Left lung (tissue), 10 donors: ENCODE results near the gene CATSPERZ. TPM values are rescaled to one million over a fixed set of nuclear protein-coding genes. Genes with fewer than 3 reads are reported as not detected.

Experiments
- ATAC-seq: fragments of 200-7000 bp; cut with Tn5 transposase; one replicate; pipeline ENCODE4 v1.9.1; 2020; ENCODE audit warnings: moderate library complexity
- DNase-seq, 4 donors: peaks; one replicate each; pipeline ENCODE4 v3.0.0-alpha.2; 2013 to 2020
- H3K27ac ChIP-seq, 2 donors: fragments of 200-600 bp; sonication (generic) in 1 of 2; one replicate each; pipeline versions ENCODE4 v1.5.0 to v1.8.0; 2020 to 2021
- H3K27me3 ChIP-seq, 2 donors: fragments of 200-600 bp; sonication (generic) in 1 of 2; one replicate each; pipeline versions ENCODE4 v1.5.0 to v1.8.0; 2020 to 2021
- H3K36me3 ChIP-seq, 2 donors: fragments of 200-600 bp; sonication (generic) in 1 of 2; one replicate each; pipeline versions ENCODE4 v1.5.0 to v1.8.0; 2020 to 2021
- H3K4me1 ChIP-seq, 2 donors: fragments of 200-600 bp; one replicate each; pipeline ENCODE4 v1.8.0; 2021
- H3K4me3 ChIP-seq, 2 donors: fragments of 200-600 bp; sonication (generic) in 1 of 2; one replicate each; pipeline versions ENCODE4 v1.5.0 to v1.8.0; 2020 to 2021; ENCODE audit warnings: mild to moderate bottlenecking in 1 of 2
- H3K9me3 ChIP-seq, 2 donors: fragments of 200-600 bp; sonication (generic) in 1 of 2; one replicate each; pipeline versions ENCODE4 v1.5.0 to v1.8.0; 2020 to 2021
- intact Hi-C, 2 donors: fragments of 100-400 bp; cut with DNase I; formaldehyde crosslinking; loops; one replicate each; pipeline versions ENCODE4 v1.11.2 to v1.14.2; 2022
- polyA plus RNA-seq, 6 donors: library from polyadenylated mRNA; unstranded; fragments of 120-200 nt; gene quantifications; one replicate each; pipeline ENCODE4 v1.2.1, GENCODE V29; 2013; ENCODE audit not compliant: insufficient read length in 6 of 6
- total RNA-seq, 2 donors: library from RNA; stranded (reverse); fragmentation: NEBNext Ultra II Directional; extraction: Animal tissue kit (Norgen Biotek cat#: 25700); gene quantifications; one replicate each; pipeline ENCODE4 v1.2.1, GENCODE V29; 2021
- TF ChIP-seq, protein P1 (sequence below), 2 donors: fragments of 200-600 bp; sonication (generic) in 1 of 2; IDR thresholded peaks; one replicate each; pipeline versions ENCODE4 v1.5.0 to v1.8.0; 2021; ENCODE audit warnings: antibody characterized with exemption in 2 of 2
- donor health status: DM: no; HTN: yes; CAD: no.
- donor health status: DM: no; HTN: no; CAD: no.

CATSPERZ gene
- total and polyA plus RNA-seq, 8 donors = not detected

- DNase-seq (no peak), ATAC-seq (no peak)
- peaks cover 0 to 20% of the 10 kb centered on the region in 2 donors for H3K36me3 ChIP-seq
- H3K4me3 ChIP-seq = no peak overlapping the region
- no peak overlapping the region for H3K27ac ChIP-seq
- peaks cover 0 to 15% of the 10 kb centered on the region in 2 donors for H3K4me1 ChIP-seq
- intact Hi-C loops = no loop called here
- TF ChIP-seq, protein P1, sequence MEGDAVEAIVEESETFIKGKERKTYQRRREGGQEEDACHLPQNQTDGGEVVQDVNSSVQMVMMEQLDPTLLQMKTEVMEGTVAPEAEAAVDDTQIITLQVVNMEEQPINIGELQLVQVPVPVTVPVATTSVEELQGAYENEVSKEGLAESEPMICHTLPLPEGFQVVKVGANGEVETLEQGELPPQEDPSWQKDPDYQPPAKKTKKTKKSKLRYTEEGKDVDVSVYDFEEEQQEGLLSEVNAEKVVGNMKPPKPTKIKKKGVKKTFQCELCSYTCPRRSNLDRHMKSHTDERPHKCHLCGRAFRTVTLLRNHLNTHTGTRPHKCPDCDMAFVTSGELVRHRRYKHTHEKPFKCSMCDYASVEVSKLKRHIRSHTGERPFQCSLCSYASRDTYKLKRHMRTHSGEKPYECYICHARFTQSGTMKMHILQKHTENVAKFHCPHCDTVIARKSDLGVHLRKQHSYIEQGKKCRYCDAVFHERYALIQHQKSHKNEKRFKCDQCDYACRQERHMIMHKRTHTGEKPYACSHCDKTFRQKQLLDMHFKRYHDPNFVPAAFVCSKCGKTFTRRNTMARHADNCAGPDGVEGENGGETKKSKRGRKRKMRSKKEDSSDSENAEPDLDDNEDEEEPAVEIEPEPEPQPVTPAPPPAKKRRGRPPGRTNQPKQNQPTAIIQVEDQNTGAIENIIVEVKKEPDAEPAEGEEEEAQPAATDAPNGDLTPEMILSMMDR (IDR thresholded peaks at IDR 0.05) = no peak
- H3K9me3 ChIP-seq = no peaks in the 10 kb centered on the region
- H3K27me3 ChIP-seq = no peaks in the 10 kb centered on the region
These were observed 24.7 kb downstream of the CATSPERZ start for GRCh38 chr11:64324692-64325469.

DNA sequence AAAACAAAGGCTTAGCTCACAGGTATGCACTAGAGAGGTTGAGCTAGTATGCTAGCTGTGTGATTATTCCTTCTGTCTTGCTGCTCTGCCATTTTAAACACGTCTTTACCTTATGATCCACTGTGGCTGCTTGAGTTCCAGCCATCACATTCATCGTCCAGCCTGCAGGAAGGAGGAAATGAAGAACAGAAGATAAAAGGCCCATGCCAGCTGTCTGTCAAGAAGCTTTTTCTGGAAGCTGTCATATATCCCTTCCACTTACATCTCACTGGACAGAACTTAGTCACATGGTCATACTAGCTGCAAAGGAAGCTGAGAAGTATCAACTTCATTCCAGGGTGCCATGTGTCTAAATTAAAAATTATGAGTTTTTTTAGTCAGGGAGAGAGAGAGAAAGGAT is 27.2 kb downstream of the CATSPERZ start:
- H3K27ac ChIP-seq = no peak overlapping the region
- intact Hi-C loops = no loop called here
- ATAC-seq = no peak
- H3K4me3 ChIP-seq = no peak overlapping the region
- peaks cover 0 to 5% of the 10 kb centered on the region in 2 donors for H3K36me3 ChIP-seq
- no peaks in the 10 kb centered on the region for H3K9me3 ChIP-seq
- H3K4me1 ChIP-seq = peaks cover 6 to 16% of the 10 kb centered on the region in 2 donors
- no peak for DNase-seq
- TF ChIP-seq, protein P1 (IDR thresholded peaks at IDR 0.05) = no peak
- H3K27me3 ChIP-seq = no peaks in the 10 kb centered on the region

DNA sequence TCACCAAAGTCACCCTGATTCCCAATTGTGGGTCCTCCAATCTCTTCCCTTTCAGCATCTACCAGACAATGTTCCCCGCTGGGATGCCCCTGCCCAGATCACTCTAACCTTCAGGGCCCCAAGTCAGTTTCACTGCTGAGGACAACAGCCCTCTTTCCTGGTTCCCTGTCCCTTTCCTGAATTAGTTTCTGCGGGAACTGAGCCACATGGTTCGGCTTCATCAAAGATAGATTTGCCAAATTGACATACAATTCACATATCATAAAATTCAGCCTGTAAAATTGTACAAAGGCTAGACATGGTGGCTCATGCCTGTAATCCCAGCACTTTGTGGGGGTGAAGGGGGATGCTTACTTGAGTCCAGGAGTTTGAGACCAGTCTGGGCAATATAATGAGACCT is 27.8 kb downstream of the CATSPERZ start:
- ATAC-seq = no peak

DNA sequence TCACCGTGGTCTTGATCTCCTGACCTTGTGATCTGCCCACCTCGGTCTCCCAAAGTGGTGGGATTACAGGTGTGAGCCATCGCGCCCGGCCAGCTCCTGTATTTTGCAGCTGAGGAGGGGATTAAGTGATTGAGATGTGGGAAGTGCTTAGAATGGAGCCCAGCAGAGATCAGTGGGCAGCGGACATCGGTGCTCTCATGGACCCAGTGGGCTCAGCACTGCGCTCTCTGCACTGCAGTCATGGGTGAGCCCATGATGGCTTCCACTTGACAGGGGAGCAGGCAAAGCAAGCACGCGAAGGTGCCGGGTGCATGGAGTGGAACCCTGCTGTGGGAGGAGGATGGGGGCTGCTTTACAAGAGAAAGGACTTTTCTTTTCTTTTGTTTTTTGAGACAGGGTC is 30.7 kb downstream of the CATSPERZ start:
- ATAC-seq (no peak), DNase-seq (no peak)
- H3K27me3 ChIP-seq = no peaks in the 10 kb centered on the region
- peaks cover 14 to 29% of the 10 kb centered on the region in 2 donors for H3K4me1 ChIP-seq
- no peaks in the 10 kb centered on the region for H3K9me3 ChIP-seq
- H3K4me3 ChIP-seq = no peak overlapping the region
- no peaks in the 10 kb centered on the region for H3K36me3 ChIP-seq
- H3K27ac ChIP-seq = no peak overlapping the region
- intact Hi-C loops = no loop called here
- TF ChIP-seq, protein P1 (IDR thresholded peaks at IDR 0.05) = no peak

More for the DNA sequence above, 27.8 kb downstream of the CATSPERZ start:
- H3K4me1 ChIP-seq = peaks cover 6 to 17% of the 10 kb centered on the region in 2 donors
- no peaks in the 10 kb centered on the region for H3K9me3 ChIP-seq
- DNase-seq = no peak
- TF ChIP-seq, protein P1 (IDR thresholded peaks at IDR 0.05) = no peak
- H3K27me3 ChIP-seq = no peaks in the 10 kb centered on the region
- intact Hi-C loops = no loop called here
- H3K27ac ChIP-seq = no peak overlapping the region
- no peak overlapping the region for H3K4me3 ChIP-seq
- H3K36me3 ChIP-seq = no peaks in the 10 kb centered on the region

DNA sequence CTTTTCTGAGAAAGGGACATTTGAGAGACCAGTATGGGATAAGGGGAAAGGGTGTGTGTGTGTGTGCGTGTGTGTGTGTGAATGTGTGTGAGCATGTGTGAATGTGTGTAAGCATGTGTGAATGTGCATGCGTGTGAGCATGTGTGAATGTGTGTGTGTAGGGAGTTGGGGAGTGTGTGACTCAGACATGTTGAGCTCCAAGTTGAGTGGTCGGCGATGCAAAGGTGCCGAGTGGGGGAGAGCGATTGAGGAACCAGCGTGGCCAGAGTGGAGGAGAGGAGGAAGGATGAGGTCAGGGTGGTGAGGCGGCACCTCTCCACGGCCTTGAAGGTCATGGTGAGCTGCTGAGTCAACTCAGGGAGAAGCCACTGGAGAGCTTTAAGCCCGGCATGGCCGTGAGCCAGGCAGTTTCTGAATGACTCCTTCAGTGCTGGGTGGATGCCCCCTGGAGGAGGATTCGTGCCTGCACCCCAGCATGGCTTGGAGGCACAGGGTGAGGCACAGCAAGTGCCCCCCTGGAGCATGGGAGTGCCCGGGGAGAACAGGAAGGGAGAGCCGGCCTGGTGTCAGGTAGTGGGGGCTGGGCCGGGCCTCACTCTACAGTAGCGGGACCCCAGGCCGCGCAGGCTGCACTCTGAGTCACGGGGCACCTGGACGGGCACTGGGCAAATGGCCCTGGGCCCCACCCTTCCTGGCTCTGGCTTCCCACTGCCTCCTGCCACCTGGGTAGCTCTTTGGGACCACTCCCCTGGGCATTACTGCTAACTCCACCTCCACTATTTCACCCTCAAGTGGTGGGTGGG is 31.6 kb downstream of the CATSPERZ start:
- peak in 3 of 4 donors; percentile 68 to 94 (median 91) for DNase-seq
- Histone ChIP-seq H3K4me1 (peaks cover 14 to 29% of the 10 kb centered on the region in 2 donors), H3K27me3 (no peaks in the 10 kb centered on the region), H3K27ac (peak overlapping the region; percentile 4 to 73), H3K9me3 (no peaks in the 10 kb centered on the region), H3K4me3 (no peak overlapping the region), H3K36me3 (no peaks in the 10 kb centered on the region)
- intact Hi-C loops = no loop called here
- ATAC-seq = peak; percentile 88
- TF ChIP-seq, protein P1 (IDR thresholded peaks at IDR 0.05) = peak; percentile 31 to 69
